ENCODE data around the gene PTPN4. TPM values are rescaled to one million over a fixed set of nuclear protein-coding genes. Genes with fewer than 3 reads are reported as not detected.

PTPN4 gene
- total and polyA plus RNA-seq, 8 donors = 22.0 to 48.4 (median 28.9) TPM

DNA sequence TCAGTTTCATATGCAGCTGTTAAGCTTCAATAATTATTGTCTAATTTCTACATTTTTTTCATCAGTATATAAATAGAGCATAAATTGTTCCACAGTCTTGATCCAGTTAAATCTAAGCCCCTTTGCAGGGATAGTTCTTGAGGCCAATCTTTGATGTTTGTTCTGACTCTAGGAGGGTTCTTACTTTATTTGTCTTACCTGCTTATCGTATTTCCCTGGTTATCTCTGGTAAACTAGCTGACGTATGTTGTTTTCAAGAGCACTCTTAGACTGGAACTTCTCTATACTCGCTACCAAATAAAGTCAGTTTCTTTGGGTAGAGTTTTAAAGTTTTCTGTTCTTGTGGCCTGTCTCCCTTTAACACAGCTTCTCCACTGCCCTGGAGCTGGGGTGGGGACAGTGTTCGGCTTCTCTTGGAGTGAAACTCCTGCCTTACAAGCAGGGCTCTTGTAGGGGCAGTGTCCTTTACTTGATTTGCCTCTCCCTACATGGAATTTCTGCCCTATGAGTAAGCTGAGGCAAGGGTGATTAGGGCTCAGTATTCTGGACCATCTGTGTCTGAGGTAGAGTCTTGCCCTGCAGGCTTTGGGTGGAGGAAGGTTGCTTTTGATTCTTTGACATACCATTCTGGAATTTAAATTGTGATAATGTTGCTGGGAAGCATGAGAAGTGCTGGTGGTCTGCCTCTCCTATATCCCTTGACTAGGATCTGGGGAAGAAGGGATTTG is 90.3 kb downstream of the PTPN4 start:
- DNase-seq = no peak
- Histone ChIP-seq H3K9me3 (peaks cover 0 to 38% of the 10 kb centered on the region in 2 donors), H3K27me3 (no peaks in the 10 kb centered on the region), H3K36me3 (peaks cover 0 to 6% of the 10 kb centered on the region in 2 donors), H3K27ac (peak overlapping the region in 1 of 2 donors; percentile 14), H3K4me1 (no peaks in the 10 kb centered on the region), H3K4me3 (no peak overlapping the region)
- intact Hi-C loops (cut with DNase I) = no loop called here
- ATAC-seq = peak; percentile 90
- TF ChIP-seq, protein P1, sequence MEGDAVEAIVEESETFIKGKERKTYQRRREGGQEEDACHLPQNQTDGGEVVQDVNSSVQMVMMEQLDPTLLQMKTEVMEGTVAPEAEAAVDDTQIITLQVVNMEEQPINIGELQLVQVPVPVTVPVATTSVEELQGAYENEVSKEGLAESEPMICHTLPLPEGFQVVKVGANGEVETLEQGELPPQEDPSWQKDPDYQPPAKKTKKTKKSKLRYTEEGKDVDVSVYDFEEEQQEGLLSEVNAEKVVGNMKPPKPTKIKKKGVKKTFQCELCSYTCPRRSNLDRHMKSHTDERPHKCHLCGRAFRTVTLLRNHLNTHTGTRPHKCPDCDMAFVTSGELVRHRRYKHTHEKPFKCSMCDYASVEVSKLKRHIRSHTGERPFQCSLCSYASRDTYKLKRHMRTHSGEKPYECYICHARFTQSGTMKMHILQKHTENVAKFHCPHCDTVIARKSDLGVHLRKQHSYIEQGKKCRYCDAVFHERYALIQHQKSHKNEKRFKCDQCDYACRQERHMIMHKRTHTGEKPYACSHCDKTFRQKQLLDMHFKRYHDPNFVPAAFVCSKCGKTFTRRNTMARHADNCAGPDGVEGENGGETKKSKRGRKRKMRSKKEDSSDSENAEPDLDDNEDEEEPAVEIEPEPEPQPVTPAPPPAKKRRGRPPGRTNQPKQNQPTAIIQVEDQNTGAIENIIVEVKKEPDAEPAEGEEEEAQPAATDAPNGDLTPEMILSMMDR (IDR thresholded peaks at IDR 0.05) = no peak

DNA sequence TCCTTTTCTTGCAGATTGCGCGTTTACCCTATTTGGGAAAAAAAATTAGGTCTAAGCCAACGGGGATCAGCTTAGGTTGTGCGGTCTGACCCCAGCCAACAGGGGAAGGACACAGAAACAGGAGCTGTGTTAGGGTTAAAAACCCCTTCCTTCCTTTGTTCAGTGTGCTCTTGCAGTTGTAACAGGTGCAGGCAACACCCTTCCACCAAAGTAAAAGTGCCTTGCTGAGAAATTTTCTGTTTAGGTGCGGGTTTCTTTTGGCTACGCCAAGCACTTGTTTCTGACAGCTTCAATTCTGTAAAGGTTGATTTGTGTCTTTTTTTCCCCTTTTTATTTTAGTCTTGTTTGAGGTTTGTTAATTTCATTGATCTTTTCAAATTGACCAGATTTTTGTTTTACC is 92.5 kb downstream of the PTPN4 start:
- intact Hi-C loops (cut with DNase I) = no loop called here
- Histone ChIP-seq H3K4me1 (no peaks in the 10 kb centered on the region), H3K9me3 (peaks cover 0 to 38% of the 10 kb centered on the region in 2 donors), H3K36me3 (peaks cover 0 to 6% of the 10 kb centered on the region in 2 donors), H3K27ac (no peak overlapping the region), H3K4me3 (no peak overlapping the region), H3K27me3 (no peaks in the 10 kb centered on the region)
- DNase-seq = no peak
- ATAC-seq = no peak
- TF ChIP-seq, protein P1 (IDR thresholded peaks at IDR 0.05) = no peak

DNA sequence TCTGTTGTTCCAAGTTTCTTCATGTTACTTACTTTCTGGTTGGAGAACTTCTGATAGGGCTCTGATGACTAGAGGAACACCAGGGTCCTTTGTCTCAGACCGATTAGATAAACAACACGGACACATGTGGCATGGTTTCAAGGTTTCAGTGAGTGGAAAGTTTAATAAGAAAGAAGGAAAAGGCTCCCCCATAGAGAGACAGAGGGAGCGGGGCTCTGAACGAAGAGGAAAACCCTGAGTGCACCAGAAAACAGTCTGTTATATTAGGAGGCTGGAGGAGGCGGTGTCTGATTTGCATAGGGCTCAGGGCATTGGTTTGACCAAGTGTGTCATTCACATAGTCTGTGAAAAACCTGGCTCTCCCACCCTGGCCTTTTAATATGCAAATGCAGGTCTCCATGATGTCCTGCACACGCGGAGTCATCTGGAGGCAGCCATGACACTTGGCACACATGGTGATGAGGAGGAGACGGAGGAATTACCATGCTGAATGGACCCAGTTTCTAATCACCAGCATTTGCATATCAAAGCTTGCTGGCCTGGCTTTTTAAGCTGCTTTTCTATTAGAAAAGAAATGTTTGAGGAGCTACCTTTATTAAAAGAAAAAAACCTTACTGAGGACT is 94.2 kb downstream of the PTPN4 start:
- TF ChIP-seq, protein P1 (IDR thresholded peaks at IDR 0.05) = no peak
- Histone ChIP-seq H3K4me3 (no peak overlapping the region), H3K9me3 (peaks cover 0 to 38% of the 10 kb centered on the region in 2 donors), H3K27ac (no peak overlapping the region), H3K4me1 (no peaks in the 10 kb centered on the region), H3K36me3 (peaks cover 0 to 6% of the 10 kb centered on the region in 2 donors), H3K27me3 (no peaks in the 10 kb centered on the region)
- ATAC-seq = no peak
- intact Hi-C loops (cut with DNase I) = no loop called here
- DNase-seq = no peak

DNA sequence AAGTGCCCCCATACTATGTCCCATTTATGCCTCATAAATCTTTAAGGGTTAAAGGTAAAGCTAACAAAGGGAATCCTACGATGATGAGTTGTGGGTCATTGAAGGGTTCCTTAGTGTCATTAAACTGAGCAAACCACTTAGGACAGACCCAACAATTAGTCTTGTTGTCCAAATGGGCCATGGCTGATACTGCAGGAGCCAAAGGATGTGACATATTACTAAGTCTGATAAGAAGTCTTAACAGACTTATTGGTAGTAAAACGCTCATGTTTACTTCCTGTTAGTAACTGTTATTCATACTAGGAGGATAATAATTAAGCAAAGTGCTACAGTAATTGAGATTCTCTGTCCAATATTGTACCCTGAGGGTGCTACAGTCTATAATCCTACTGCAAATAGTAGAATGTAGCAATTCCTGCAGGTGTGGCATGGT is 96.8 kb downstream of the PTPN4 start:
- Histone ChIP-seq H3K9me3 (peaks cover 0 to 22% of the 10 kb centered on the region in 2 donors), H3K4me3 (no peak overlapping the region), H3K27me3 (no peaks in the 10 kb centered on the region), H3K27ac (no peak overlapping the region), H3K4me1 (no peaks in the 10 kb centered on the region), H3K36me3 (peaks cover 0 to 2% of the 10 kb centered on the region in 2 donors)
- TF ChIP-seq, protein P1 (IDR thresholded peaks at IDR 0.05) = no peak
- intact Hi-C loops (cut with DNase I) = no loop called here
- ATAC-seq (no peak), DNase-seq (no peak)

DNA sequence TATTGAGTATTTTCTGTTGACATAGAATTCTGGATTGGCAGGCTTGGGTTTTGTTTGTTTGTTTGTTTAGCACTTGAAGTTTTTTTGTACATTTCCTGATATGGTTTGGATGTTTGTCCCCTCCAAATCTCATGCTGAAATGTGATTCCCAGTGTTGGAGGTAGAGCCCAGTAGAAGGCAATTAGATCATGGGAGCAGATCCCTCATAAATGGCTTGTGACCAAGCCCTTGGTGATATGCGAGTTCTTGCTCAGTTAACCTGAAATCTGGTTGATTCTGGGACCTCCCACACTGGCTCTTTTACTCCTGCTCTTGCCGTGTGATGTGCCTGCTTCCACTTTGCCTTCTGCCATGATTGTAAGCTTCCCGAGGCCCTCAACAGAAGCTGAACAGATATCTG is 98.0 kb downstream of the PTPN4 start:
- Histone ChIP-seq H3K9me3 (peaks cover 0 to 10% of the 10 kb centered on the region in 2 donors), H3K27me3 (no peaks in the 10 kb centered on the region), H3K27ac (no peak overlapping the region), H3K4me3 (no peak overlapping the region), H3K36me3 (no peaks in the 10 kb centered on the region), H3K4me1 (no peaks in the 10 kb centered on the region)
- TF ChIP-seq, protein P1 (IDR thresholded peaks at IDR 0.05) = no peak
- ATAC-seq (no peak), DNase-seq (no peak)
- intact Hi-C loops (cut with DNase I) = no loop called here

Measured in left lung (tissue), 10 donors.